Measurements from ENCODE around the gene ZNF644. TPM values are rescaled to one million over a fixed set of nuclear protein-coding genes. Genes with fewer than 3 reads are reported as not detected.

ZNF644 gene
- total RNA-seq, 1 donor from 2014 or later = 177 TPM

DNA sequence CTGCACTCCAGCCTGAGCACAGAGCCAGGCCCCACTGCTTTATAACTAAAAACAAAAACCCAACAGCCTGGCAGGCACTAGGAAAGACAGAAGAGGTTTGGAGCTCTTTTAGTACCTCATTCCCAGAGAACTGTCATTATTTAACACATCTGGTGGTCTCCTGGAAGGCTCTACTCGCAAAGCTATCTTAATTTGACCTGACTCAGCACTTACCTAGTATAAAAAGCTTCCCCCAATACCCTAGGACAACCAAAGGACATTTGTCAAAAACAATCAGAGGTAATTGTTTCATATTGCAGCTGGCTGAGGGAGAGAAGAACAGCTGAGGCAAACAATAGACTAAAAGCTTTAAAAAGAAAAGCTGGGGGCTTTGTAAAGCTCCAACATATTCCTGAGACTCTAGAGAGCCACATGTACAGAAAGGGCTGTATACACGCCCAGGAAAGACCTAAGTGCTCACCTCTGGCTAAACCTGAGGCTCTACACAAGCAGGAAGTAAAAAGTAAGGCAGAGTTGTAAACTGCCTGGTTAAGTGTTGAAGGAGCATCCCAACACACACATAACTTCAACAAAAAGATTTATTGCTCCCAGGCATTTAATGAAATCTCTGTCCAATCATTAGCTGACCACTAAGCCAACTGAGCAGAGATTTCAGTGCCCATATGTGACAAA, 25.0 kb downstream of the ZNF644 start:
- H3K36me3 ChIP-seq = no peaks in the 10 kb centered on the region
- H3K9me3 ChIP-seq (ENCODE audit: low read depth) = peaks cover 13% of the 10 kb centered on the region
- no peak overlapping the region for H3K4me2 ChIP-seq
- no peaks in the 10 kb centered on the region for H3K4me1 ChIP-seq
- H3K27me3 ChIP-seq = no peaks in the 10 kb centered on the region
- H2AFZ ChIP-seq (replicated peaks) = no peak overlapping the region
- Mint-ChIP-seq H3K27me3 (ENCODE audit: insufficient read depth, low read depth) (no peaks in the 10 kb centered on the region), H3K4me3 (no peak overlapping the region), H3K36me3 (peaks cover 75% of the 10 kb centered on the region), H3K9me3 (peaks cover 89% of the 10 kb centered on the region), H3K4me1 (no peaks in the 10 kb centered on the region), H3K27ac (no peak overlapping the region)
- no peak for TF ChIP-seq EZH2 (IDR thresholded peaks at IDR 0.05)
- no peak for TF ChIP-seq EZH2phosphoT487 (IDR thresholded peaks at IDR 0.05)
- TF ChIP-seq, protein P1, sequence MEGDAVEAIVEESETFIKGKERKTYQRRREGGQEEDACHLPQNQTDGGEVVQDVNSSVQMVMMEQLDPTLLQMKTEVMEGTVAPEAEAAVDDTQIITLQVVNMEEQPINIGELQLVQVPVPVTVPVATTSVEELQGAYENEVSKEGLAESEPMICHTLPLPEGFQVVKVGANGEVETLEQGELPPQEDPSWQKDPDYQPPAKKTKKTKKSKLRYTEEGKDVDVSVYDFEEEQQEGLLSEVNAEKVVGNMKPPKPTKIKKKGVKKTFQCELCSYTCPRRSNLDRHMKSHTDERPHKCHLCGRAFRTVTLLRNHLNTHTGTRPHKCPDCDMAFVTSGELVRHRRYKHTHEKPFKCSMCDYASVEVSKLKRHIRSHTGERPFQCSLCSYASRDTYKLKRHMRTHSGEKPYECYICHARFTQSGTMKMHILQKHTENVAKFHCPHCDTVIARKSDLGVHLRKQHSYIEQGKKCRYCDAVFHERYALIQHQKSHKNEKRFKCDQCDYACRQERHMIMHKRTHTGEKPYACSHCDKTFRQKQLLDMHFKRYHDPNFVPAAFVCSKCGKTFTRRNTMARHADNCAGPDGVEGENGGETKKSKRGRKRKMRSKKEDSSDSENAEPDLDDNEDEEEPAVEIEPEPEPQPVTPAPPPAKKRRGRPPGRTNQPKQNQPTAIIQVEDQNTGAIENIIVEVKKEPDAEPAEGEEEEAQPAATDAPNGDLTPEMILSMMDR (IDR thresholded peaks at IDR 0.05) = no peak
- peaks cover 96% of the 10 kb centered on the region for H3K79me2 ChIP-seq (ENCODE audit: low read depth)
- no peak overlapping the region for H3K9ac ChIP-seq
- no peaks in the 10 kb centered on the region for H3F3A ChIP-seq (ENCODE audit: low read depth)
- no peak overlapping the region for H3K4me3 ChIP-seq
- no peaks in the 10 kb centered on the region for H4K20me1 ChIP-seq (ENCODE audit: low read depth)
- DNase-seq (ENCODE audit: low spot score) = no peak
- no peak overlapping the region for H3K27ac ChIP-seq

- Histone ChIP-seq H4K20me1 (ENCODE audit: low read depth) (no peaks in the 10 kb centered on the region), H3K27ac (no peak overlapping the region), H3K4me3 (no peak overlapping the region), H3K4me2 (no peak overlapping the region), H3K79me2 (ENCODE audit: low read depth) (peaks cover 100% of the 10 kb centered on the region), H3K27me3 (no peaks in the 10 kb centered on the region), H3K36me3 (no peaks in the 10 kb centered on the region), H2AFZ (replicated peaks) (no peak overlapping the region), H3K4me1 (no peaks in the 10 kb centered on the region), H3K9me3 (ENCODE audit: low read depth) (peaks cover 13% of the 10 kb centered on the region), H3F3A (ENCODE audit: low read depth) (no peaks in the 10 kb centered on the region), H3K9ac (no peak overlapping the region)
- TF ChIP-seq EZH2 (IDR thresholded peaks at IDR 0.05) = no peak
- no peak for TF ChIP-seq EZH2phosphoT487 (IDR thresholded peaks at IDR 0.05)
- TF ChIP-seq, protein P1 (IDR thresholded peaks at IDR 0.05) = no peak
- peaks cover 81% of the 10 kb centered on the region for H3K36me3 Mint-ChIP-seq
- H3K9me3 Mint-ChIP-seq = peaks cover 93% of the 10 kb centered on the region
- H3K27ac Mint-ChIP-seq = no peak overlapping the region
- H3K4me1 Mint-ChIP-seq = no peaks in the 10 kb centered on the region
- H3K27me3 Mint-ChIP-seq (ENCODE audit: insufficient read depth, low read depth) = peaks cover under 1% of the 10 kb centered on the region
- no peak for DNase-seq (ENCODE audit: low spot score)
- H3K4me3 Mint-ChIP-seq = no peak overlapping the region
Observed at GRCh38 chr1:90995311-90995894, 26.4 kb downstream of the ZNF644 start.

- H3K4me3 ChIP-seq = no peak overlapping the region
- no peak overlapping the region for H3K27ac ChIP-seq
- no peak for TF ChIP-seq EZH2 (IDR thresholded peaks at IDR 0.05)
- TF ChIP-seq, protein P1 (IDR thresholded peaks at IDR 0.05) = no peak
- TF ChIP-seq EZH2phosphoT487 (IDR thresholded peaks at IDR 0.05) = no peak
- Mint-ChIP-seq H3K4me3 (no peak overlapping the region), H3K27ac (no peak overlapping the region), H3K36me3 (peaks cover 82% of the 10 kb centered on the region), H3K27me3 (ENCODE audit: insufficient read depth, low read depth) (peaks cover 2% of the 10 kb centered on the region), H3K9me3 (peaks cover 94% of the 10 kb centered on the region), H3K4me1 (no peaks in the 10 kb centered on the region)
- no peak for DNase-seq (ENCODE audit: low spot score)
- H3F3A ChIP-seq (ENCODE audit: low read depth) = no peaks in the 10 kb centered on the region
- no peak overlapping the region for H2AFZ ChIP-seq (replicated peaks)
- H3K9ac ChIP-seq = no peak overlapping the region
- H3K4me1 ChIP-seq = no peaks in the 10 kb centered on the region
- H3K36me3 ChIP-seq = peaks cover 2% of the 10 kb centered on the region
- H4K20me1 ChIP-seq (ENCODE audit: low read depth) = no peaks in the 10 kb centered on the region
- H3K79me2 ChIP-seq (ENCODE audit: low read depth) = peaks cover 100% of the 10 kb centered on the region
- H3K9me3 ChIP-seq (ENCODE audit: low read depth) = peaks cover 13% of the 10 kb centered on the region
- no peaks in the 10 kb centered on the region for H3K27me3 ChIP-seq
- H3K4me2 ChIP-seq = no peak overlapping the region
Observed at GRCh38 chr1:90994461-90994860, 27.4 kb downstream of the ZNF644 start.

Data from neural progenitor cell (in vitro differentiated cells).